BE2C (cell line): ENCODE measurements around the gene PDE6B.
A peak's percentile ranks its signal among the peaks of the same experiment; 100 is the strongest.

Experiments
- DNase-seq: peaks from one replicate; pipeline ENCODE4 v3.0.0-alpha.2; 2020
- H3K27me3 ChIP-seq: fragments of 250-450 bp; sonication (Bioruptor Pico); 2 replicates; pipeline ENCODE4 v1.5.1; 2020; ENCODE audit warnings: mild to moderate bottlenecking
- H3K36me3 ChIP-seq: fragments of 250-450 bp; sonication (Bioruptor Pico); 2 replicates; pipeline ENCODE4 v1.5.1; 2020; ENCODE audit warnings: mild to moderate bottlenecking
- H3K4me1 ChIP-seq: fragments of 250-450 bp; sonication (Bioruptor Pico); 2 replicates; pipeline ENCODE4 v1.5.1; 2020
- H3K4me3 ChIP-seq: 2 replicates; pipeline ENCODE4 v1.5.1; 2011; ENCODE audit warnings: low read depth, low read length
- H3K9me3 ChIP-seq: fragments of 250-450 bp; sonication (Bioruptor Pico); 2 replicates; pipeline ENCODE4 v1.5.1; 2020
- TF ChIP-seq, protein P1 (sequence below): IDR thresholded peaks from 2 replicates; pipeline ENCODE4 v1.5.1; 2012; ENCODE audit warnings: mild to moderate bottlenecking, low read depth, low read length

PDE6B gene

DNA sequence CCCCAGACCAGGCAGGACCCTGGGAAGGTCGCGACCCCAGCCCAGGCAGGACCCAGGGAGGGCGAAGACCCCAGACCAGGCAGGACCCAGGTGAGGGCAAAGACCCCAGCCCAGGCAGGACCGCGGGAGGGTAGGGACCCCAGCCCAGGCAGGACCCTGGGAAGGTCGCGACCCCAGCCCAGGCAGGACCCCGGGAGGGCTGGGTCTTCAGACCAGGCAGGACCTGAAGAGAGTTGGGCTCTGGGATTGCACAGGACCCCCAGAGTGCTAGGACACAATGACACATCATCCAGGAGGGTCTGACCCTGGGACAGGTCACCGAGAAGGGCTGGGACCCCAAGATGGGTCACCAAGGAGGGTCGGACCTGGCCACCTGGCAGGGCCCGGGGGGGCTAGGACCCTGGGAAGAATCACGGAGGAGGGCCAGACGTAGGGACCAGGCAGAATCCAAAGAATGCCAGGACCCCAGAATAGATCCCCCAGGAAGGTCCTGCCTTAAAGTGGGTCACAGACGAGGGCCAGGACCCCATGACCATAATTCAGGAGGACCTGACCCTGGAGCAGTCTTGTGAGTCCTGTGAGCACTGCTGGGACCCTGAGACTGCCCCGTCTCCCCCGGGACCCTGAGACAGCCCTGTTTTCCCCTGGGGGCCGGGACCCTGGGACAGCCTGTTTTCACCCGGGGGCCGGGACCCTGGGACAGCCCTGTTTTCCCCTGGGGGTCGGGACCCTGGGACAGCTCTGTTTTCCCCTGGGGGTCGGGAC lies 81.6 kb downstream of the PDE6B start:
- Histone ChIP-seq H3K4me1 (no peaks in the 10 kb centered on the region), H3K9me3 (no peaks in the 10 kb centered on the region), H3K4me3 (peak overlapping the region; percentile 87), H3K36me3 (peaks cover 5% of the 10 kb centered on the region; the same call in 1 of the 2 replicates), H3K27me3 (no peaks in the 10 kb centered on the region)
- TF ChIP-seq, protein P1, sequence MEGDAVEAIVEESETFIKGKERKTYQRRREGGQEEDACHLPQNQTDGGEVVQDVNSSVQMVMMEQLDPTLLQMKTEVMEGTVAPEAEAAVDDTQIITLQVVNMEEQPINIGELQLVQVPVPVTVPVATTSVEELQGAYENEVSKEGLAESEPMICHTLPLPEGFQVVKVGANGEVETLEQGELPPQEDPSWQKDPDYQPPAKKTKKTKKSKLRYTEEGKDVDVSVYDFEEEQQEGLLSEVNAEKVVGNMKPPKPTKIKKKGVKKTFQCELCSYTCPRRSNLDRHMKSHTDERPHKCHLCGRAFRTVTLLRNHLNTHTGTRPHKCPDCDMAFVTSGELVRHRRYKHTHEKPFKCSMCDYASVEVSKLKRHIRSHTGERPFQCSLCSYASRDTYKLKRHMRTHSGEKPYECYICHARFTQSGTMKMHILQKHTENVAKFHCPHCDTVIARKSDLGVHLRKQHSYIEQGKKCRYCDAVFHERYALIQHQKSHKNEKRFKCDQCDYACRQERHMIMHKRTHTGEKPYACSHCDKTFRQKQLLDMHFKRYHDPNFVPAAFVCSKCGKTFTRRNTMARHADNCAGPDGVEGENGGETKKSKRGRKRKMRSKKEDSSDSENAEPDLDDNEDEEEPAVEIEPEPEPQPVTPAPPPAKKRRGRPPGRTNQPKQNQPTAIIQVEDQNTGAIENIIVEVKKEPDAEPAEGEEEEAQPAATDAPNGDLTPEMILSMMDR: no peak
- no peak for DNase-seq

DNA sequence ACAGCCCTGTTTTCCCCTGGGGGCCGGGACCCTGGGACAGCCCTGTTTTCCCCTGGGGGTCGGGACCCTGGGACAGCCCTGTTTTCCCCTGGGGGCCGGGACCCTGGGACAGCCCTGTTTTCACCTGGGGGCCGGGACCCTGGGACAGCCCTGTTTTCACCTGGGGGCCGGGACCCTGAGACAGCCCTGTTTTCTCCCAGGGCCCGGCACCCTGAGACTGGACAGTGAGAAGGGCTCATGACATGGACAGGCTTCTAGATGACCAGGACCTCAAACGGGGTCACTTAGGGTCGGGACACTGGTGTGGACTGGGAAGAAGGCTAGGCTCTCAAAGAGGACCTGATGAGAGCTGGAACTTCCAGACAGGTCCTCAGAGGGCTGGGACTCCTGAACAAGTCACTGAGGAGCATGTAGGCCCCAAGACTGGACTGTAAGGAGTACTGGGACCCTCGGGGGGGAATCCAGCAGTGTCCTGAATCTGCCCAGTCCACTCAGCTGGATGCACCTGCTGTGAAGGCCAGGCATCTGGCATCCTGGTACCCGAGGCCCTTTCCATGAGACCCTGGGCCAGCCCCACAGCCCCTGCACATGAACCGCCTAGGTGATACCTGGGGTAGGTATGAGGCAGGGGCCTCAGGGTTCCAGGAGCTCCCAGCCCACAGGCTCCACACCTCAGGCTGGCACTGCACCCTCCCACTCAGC lies 82.7 kb downstream of the PDE6B start:
- Histone ChIP-seq H3K27me3 (no peaks in the 10 kb centered on the region), H3K9me3 (no peaks in the 10 kb centered on the region), H3K4me1 (no peaks in the 10 kb centered on the region), H3K36me3 (peaks cover 5% of the 10 kb centered on the region; the same call in 1 of the 2 replicates), H3K4me3 (no peak overlapping the region)
- DNase-seq: no peak
- TF ChIP-seq, protein P1: no peak

DNA sequence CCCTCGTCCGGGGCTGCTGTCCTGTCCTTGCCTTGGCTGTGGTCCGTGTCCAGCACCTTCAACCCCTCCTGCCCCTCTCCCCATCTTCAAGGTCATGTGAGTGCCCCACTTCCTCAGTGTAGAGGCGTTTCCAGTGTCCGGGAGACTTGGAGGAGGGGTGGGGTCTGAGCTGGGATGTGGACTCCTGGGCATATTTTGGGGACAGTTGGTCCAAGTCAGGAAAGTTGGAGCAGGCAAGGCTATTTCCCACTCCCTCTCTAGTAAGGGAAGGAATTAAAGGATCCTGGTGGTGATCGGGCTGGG lies 83.2 kb downstream of the PDE6B start:
- H3K9me3 ChIP-seq: no peaks in the 10 kb centered on the region
- H3K4me3 ChIP-seq: no peak overlapping the region
- H3K27me3 ChIP-seq: no peaks in the 10 kb centered on the region
- DNase-seq: no peak
- H3K4me1 ChIP-seq: no peaks in the 10 kb centered on the region
- peaks cover 5% of the 10 kb centered on the region; the same call in 1 of the 2 replicates for H3K36me3 ChIP-seq
- TF ChIP-seq, protein P1: no peak

DNA sequence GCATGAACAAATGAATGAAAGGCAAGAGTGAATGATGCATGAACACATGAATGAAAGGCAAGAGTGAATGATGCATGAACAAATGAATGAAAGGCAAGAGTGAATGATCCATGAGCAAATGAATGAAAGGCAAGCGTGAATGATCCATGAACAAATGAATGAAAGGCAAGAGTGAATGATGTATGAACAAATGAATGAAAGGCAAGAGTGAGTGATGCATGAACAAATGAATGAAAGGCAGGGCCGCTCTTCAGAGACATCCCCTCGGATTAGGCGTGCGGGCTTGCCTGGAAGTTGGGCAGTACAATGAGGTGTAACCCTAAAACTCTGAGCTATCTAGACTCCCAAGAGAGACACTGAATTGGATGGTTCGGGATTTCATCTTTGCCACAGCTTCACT lies 84.0 kb downstream of the PDE6B start:
- no peaks in the 10 kb centered on the region for H3K27me3 ChIP-seq
- DNase-seq: no peak
- no peak overlapping the region for H3K4me3 ChIP-seq
- no peaks in the 10 kb centered on the region for H3K9me3 ChIP-seq
- H3K4me1 ChIP-seq: no peaks in the 10 kb centered on the region
- TF ChIP-seq, protein P1: no peak
- H3K36me3 ChIP-seq: peaks cover 5% of the 10 kb centered on the region; the same call in 1 of the 2 replicates

DNA sequence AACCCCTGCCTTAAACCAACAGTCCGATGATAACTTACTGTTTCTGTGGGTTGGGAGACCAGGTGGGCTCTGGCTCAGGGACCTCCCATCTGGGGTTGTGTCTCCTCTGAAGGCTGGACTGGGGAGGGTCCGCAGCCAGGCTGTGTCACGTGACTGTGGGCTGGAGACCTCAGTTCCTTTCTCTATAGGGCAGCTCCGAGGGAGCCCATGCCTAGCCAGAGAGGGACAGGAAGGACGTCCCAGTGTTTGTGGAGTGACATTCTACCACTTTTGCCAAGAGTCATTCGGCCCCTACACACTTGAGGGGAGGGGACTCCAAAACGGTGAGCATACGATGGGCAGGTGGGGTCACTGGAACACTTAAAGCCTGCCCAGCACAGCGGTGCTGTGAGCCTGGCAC lies 84.7 kb downstream of the PDE6B start:
- H3K4me3 ChIP-seq: no peak overlapping the region
- H3K27me3 ChIP-seq: no peaks in the 10 kb centered on the region
- no peaks in the 10 kb centered on the region for H3K9me3 ChIP-seq
- H3K4me1 ChIP-seq: no peaks in the 10 kb centered on the region
- TF ChIP-seq, protein P1: no peak
- DNase-seq: no peak
- H3K36me3 ChIP-seq: peaks cover 5% of the 10 kb centered on the region; the same call in 1 of the 2 replicates

DNA sequence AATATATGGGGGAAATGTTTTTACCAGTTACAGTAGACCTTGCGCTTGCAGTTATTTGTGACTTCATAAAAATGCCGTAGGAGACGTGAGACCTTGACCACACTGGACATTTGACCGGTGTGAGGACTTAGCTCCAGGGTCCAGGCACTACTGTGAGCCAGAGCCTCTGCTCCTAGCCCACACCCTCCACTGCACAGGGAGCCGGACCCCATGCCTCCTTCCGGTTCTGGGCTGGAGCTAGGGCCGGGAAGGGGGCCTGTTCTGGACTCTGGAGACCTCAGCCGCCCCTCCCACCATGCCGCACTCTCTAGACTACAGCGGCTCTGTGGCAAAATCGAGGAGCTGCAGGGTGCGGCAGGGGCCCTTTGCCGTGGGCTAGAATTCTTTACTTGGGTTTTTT lies 85.5 kb downstream of the PDE6B start:
- H3K4me3 ChIP-seq: no peak overlapping the region
- DNase-seq: no peak
- peaks cover 5% of the 10 kb centered on the region; the same call in 1 of the 2 replicates for H3K36me3 ChIP-seq
- H3K27me3 ChIP-seq: no peaks in the 10 kb centered on the region
- no peaks in the 10 kb centered on the region for H3K9me3 ChIP-seq
- H3K4me1 ChIP-seq: no peaks in the 10 kb centered on the region
- TF ChIP-seq, protein P1: no peak
